ENCODE results near the gene XYLT2. TPM values are rescaled to one million over a fixed set of nuclear protein-coding genes. Genes with fewer than 3 reads are reported as not detected.
A peak's percentile ranks its signal among the peaks of the same experiment; 100 is the strongest.

Gene XYLT2
- polyA plus RNA-seq, 2 of the 4 experiments (the other 2 are of a cell fraction): 9.7 to 15.8 TPM

DNA sequence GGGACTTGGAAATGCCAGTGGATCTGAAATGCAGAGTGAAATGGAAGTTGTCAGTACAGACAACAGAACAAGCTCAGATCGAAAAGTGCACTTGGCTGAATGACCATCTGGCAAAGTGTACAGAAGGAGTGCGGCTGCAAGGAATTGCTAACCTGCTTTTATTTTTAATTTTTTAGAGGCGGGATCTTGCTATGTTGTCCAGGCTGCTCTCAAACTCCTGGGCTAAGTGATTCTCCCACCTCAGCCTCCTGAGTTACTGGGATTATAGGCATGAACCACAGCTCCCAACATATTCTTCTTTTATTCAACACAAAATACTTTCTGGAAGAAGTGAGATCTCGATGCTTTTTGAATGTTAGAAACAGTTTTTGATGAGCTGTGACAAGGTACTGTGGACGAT, 47.8 kb downstream of the XYLT2 start:
- H3K4me2 ChIP-seq: no peak overlapping the region
- H3K27ac ChIP-seq: no peak overlapping the region
- TF ChIP-seq FOSB (CRISPR knock-in tag; IDR thresholded peaks at IDR 0.05) (no peak), HOXB13 (CRISPR knock-in tag; IDR thresholded peaks at IDR 0.05; ENCODE audit: low read depth) (no peak), MYC (IDR thresholded peaks at IDR 0.05; ENCODE audit: borderline replicate concordance, low read length) (no peak), SREBF2 (IDR thresholded peaks at IDR 0.05) (no peak)
- TF ChIP-seq, protein P1, sequence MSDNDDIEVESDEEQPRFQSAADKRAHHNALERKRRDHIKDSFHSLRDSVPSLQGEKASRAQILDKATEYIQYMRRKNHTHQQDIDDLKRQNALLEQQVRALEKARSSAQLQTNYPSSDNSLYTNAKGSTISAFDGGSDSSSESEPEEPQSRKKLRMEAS (IDR thresholded peaks at IDR 0.05): no peak
- ATAC-seq (no peak), DNase-seq (ENCODE audit: low read depth in 1 of 2, low spot score in 1 of 2) (no peak), FAIRE-seq (no peak)
- H3K4me3 ChIP-seq: no peak overlapping the region
- ChIA-PET POLR2A (no interaction called here), CTCF (interaction anchor here (1.1 to 15.8 kb wide), 3 partner anchors 19 to 85 kb away, joined by 3 to 445 read pairs (median 4); partner anchors contain the start of genes EME1 and MRPL27)
- H3K9me3 ChIP-seq: no peaks in the 10 kb centered on the region
- 88% methylated on average over 5 of the region's 5 CpGs for whole genome bisulfite sequencing (ENCODE audit: missing lambda C conversion rate)
- H3K4me1 ChIP-seq: peaks cover 20% of the 10 kb centered on the region

- no peak overlapping the region for H3K4me3 ChIP-seq
- peak overlapping the region; percentile 96 for H3K4me2 ChIP-seq
- POLR2A ChIA-PET: interaction anchor here (0.6 kb wide), 1 partner anchor 33 kb away, joined by 3 read pairs; no protein-coding TSS in a partner anchor
- no peak for TF ChIP-seq CHD2 (IDR thresholded peaks at IDR 0.05; ENCODE audit: low read length, partially characterized antibody)
- no peak for ATAC-seq
- CTCF ChIA-PET: interaction anchor here (15.8 kb wide), 1 partner anchor 20 kb away, joined by 445 read pairs; the partner anchor contains the start of genes EME1 and MRPL27
- no peak overlapping the region for H3K27ac ChIP-seq
- WGBS (ENCODE audit: missing lambda C conversion rate): 24% methylated on average over 3 of the region's 3 CpGs
- DNase-seq (ENCODE audit: low read depth in 1 of 2, low spot score in 1 of 2): no peak
- H3K9me3 ChIP-seq: no peaks in the 10 kb centered on the region
- FAIRE-seq: no peak
- H3K4me1 ChIP-seq: peaks cover 20% of the 10 kb centered on the region
Observed at GRCh38 chr17:50394711-50395110, 48.8 kb downstream of the XYLT2 start.

- ATAC-seq: peak; percentile 66 to 73
- FAIRE-seq: no peak
Observed at GRCh38 chr17:50396261-50397110, 50.6 kb downstream of the XYLT2 start.

More at GRCh38 chr17:50396261-50397110, 50.6 kb downstream of the XYLT2 start:
- peak overlapping the region; percentile 88 for H3K4me3 ChIP-seq
- no peaks in the 10 kb centered on the region for H3K9me3 ChIP-seq
- H3K4me1 ChIP-seq: peaks cover 20% of the 10 kb centered on the region
- peak overlapping the region; percentile 88 to 94 for H3K27ac ChIP-seq
- ChIA-PET CTCF (interaction anchor here (0.6 to 15.8 kb wide), 36 partner anchors 11 to 1423 kb away, joined by 3 to 445 read pairs (median 6); partner anchors contain the start of genes ACSF2, EME1, MRPL27 and RSAD1), POLR2A (interaction anchor here (0.5 to 1.9 kb wide), 17 partner anchors 9 to 218 kb away, joined by 3 to 9 read pairs (median 4); partner anchors contain the start of genes EME1 and MRPL27)
- peak overlapping the region; percentile 96 for H3K4me2 ChIP-seq
- DNase-seq (ENCODE audit: low read depth in 1 of 2, low spot score in 1 of 2): peak; percentile 58 to 70
- WGBS (ENCODE audit: missing lambda C conversion rate): 4% methylated on average over 30 of the region's 30 CpGs
- 0 out of 2 replicates have a peak, but pooled peaks have one; percentile 6 for TF ChIP-seq HDAC2 (IDR thresholded peaks at IDR 0.05)
- TF ChIP-seq E2F6 (IDR thresholded peaks at IDR 0.05; ENCODE audit: borderline replicate concordance, low read depth): no peak
- TF ChIP-seq EHF (CRISPR knock-in tag; IDR thresholded peaks at IDR 0.05): no peak
- no peak for TF ChIP-seq FOXS1 (CRISPR knock-in tag; IDR thresholded peaks at IDR 0.05)
- TF ChIP-seq CEBPB (IDR thresholded peaks at IDR 0.05): 0 out of 4 replicates have a peak, but pooled peaks of 1 of the 2 experiments have one; percentile 35
- no peak for TF ChIP-seq EP300 (IDR thresholded peaks at IDR 0.05)
- TF ChIP-seq, protein P2, sequence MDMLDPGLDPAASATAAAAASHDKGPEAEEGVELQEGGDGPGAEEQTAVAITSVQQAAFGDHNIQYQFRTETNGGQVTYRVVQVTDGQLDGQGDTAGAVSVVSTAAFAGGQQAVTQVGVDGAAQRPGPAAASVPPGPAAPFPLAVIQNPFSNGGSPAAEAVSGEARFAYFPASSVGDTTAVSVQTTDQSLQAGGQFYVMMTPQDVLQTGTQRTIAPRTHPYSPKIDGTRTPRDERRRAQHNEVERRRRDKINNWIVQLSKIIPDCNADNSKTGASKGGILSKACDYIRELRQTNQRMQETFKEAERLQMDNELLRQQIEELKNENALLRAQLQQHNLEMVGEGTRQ (IDR thresholded peaks at IDR 0.05): no peak
- TF ChIP-seq HOXB13 (CRISPR knock-in tag; IDR thresholded peaks at IDR 0.05; ENCODE audit: low read depth): no peak
- no peak for TF ChIP-seq CBX8 (IDR thresholded peaks at IDR 0.05)
- TF ChIP-seq, protein P3, sequence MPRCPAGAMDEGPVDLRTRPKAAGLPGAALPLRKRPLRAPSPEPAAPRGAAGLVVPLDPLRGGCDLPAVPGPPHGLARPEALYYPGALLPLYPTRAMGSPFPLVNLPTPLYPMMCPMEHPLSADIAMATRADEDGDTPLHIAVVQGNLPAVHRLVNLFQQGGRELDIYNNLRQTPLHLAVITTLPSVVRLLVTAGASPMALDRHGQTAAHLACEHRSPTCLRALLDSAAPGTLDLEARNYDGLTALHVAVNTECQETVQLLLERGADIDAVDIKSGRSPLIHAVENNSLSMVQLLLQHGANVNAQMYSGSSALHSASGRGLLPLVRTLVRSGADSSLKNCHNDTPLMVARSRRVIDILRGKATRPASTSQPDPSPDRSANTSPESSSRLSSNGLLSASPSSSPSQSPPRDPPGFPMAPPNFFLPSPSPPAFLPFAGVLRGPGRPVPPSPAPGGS (IDR thresholded peaks at IDR 0.05): no peak
- no peak for TF ChIP-seq PHF8 (IDR thresholded peaks at IDR 0.05; ENCODE audit: borderline replicate concordance, low read depth)
- no peak for TF ChIP-seq EHMT2 (IDR thresholded peaks at IDR 0.05; ENCODE audit: low read depth)
- TF ChIP-seq BHLHE40 (IDR thresholded peaks at IDR 0.05; ENCODE audit: low read depth, low read length): no peak
- no peak for TF ChIP-seq MAFK (IDR thresholded peaks at IDR 0.05; ENCODE audit: partially characterized antibody)
- TF ChIP-seq JUNB (IDR thresholded peaks at IDR 0.05): no peak
